Activated T-helper 2 cell treated with anti-CD3 and anti-CD28 coated beads, Interferon-gamma antibody, Interleukin-2, Interleukin-4, amounts not matched to agents 10 μg/mL and 5 μg/mL and 100 μg/mL, durations not matched to agents 14 hours and 24 hours and 36 hours (primary cell): ENCODE results near the gene ABCA4. TPM values are rescaled to one million over a fixed set of nuclear protein-coding genes. Genes with fewer than 3 reads are reported as not detected.

Experiments used
- DNase-seq: peaks from one replicate; pipeline ENCODE4 v3.0.0; 2021; ENCODE audit warnings: low spot score
- H3K27ac Mint-ChIP-seq: one replicate; pipeline ENCODE4 v1.8.0; 2021; ENCODE audit warnings: mixed read lengths
- H3K27me3 Mint-ChIP-seq: one replicate; pipeline ENCODE4 v1.8.0; 2021; ENCODE audit warnings: low read depth, mixed read lengths
- H3K36me3 Mint-ChIP-seq: one replicate; pipeline ENCODE4 v1.8.0; 2021; ENCODE audit warnings: low read depth, mixed read lengths
- H3K4me1 Mint-ChIP-seq: one replicate; pipeline ENCODE4 v1.8.0; 2021; ENCODE audit warnings: low read depth, mixed read lengths
- H3K4me3 Mint-ChIP-seq: one replicate; pipeline ENCODE4 v1.8.0; 2021; ENCODE audit warnings: low read depth, mild to moderate bottlenecking, moderate library complexity, mixed read lengths
- H3K9me3 Mint-ChIP-seq: one replicate; pipeline ENCODE4 v1.8.0; 2021; ENCODE audit warnings: mixed read lengths
- intact Hi-C: fragments of 100-400 bp; cut with micrococcal nuclease; formaldehyde crosslinking; loops from one replicate; pipeline ENCODE4 v1.15.1; 2023
- total RNA-seq: library from RNA; stranded (reverse); gene quantifications from 2 replicates; pipeline ENCODE4 v1.2.3, GENCODE V29; 2022

Gene ABCA4
- total RNA-seq, 1 donor from 2014 or later, result not detected

GRCh38 chr1:94063379-94063778 is 57.6 kb downstream of the ABCA4 start:
- H3K4me3 Mint-ChIP-seq, result no peak overlapping the region
- DNase-seq, result no peak
- no peaks in the 10 kb centered on the region for H3K36me3 Mint-ChIP-seq
- no peak overlapping the region for H3K27ac Mint-ChIP-seq
- intact Hi-C loops, result no loop called here
- H3K9me3 Mint-ChIP-seq, result no peaks in the 10 kb centered on the region
- peaks cover 13% of the 10 kb centered on the region for H3K27me3 Mint-ChIP-seq
- no peaks in the 10 kb centered on the region for H3K4me1 Mint-ChIP-seq

GRCh38 chr1:94061513-94062443 is 59.2 kb downstream of the ABCA4 start:
- Mint-ChIP-seq H3K9me3 (no peaks in the 10 kb centered on the region), H3K27ac (no peak overlapping the region), H3K4me3 (no peak overlapping the region), H3K27me3 (peaks cover 15% of the 10 kb centered on the region), H3K36me3 (no peaks in the 10 kb centered on the region), H3K4me1 (no peaks in the 10 kb centered on the region)
- DNase-seq, result no peak
- intact Hi-C loops, result loop anchor here (2.0 kb wide), 2 partner anchors 275 to 401 kb away; no protein-coding TSS in a partner anchor

GRCh38 chr1:94060720-94061119 is 60.2 kb downstream of the ABCA4 start:
- Mint-ChIP-seq H3K27me3 (peaks cover 15% of the 10 kb centered on the region), H3K27ac (no peak overlapping the region), H3K4me1 (no peaks in the 10 kb centered on the region), H3K4me3 (no peak overlapping the region), H3K36me3 (no peaks in the 10 kb centered on the region), H3K9me3 (no peaks in the 10 kb centered on the region)
- DNase-seq, result no peak
- intact Hi-C loops, result loop anchor here (2.0 kb wide), 2 partner anchors 276 to 402 kb away; no protein-coding TSS in a partner anchor

GRCh38 chr1:94058766-94059165 is 62.2 kb downstream of the ABCA4 start:
- Mint-ChIP-seq H3K27ac (no peak overlapping the region), H3K27me3 (peaks cover 19% of the 10 kb centered on the region), H3K4me3 (no peak overlapping the region), H3K9me3 (no peaks in the 10 kb centered on the region), H3K36me3 (no peaks in the 10 kb centered on the region), H3K4me1 (no peaks in the 10 kb centered on the region)
- intact Hi-C loops, result no loop called here
- no peak for DNase-seq

- H3K27me3 Mint-ChIP-seq, result peaks cover 21% of the 10 kb centered on the region
These were observed 64.0 kb downstream of the ABCA4 start for GRCh38 chr1:94056996-94057395.

GRCh38 chr1:94056171-94056570 is 64.8 kb downstream of the ABCA4 start:
- Mint-ChIP-seq H3K4me3 (no peak overlapping the region), H3K27ac (no peak overlapping the region), H3K9me3 (no peaks in the 10 kb centered on the region), H3K36me3 (no peaks in the 10 kb centered on the region), H3K4me1 (no peaks in the 10 kb centered on the region), H3K27me3 (peaks cover 23% of the 10 kb centered on the region)
- no peak for DNase-seq
- intact Hi-C loops, result no loop called here

More at GRCh38 chr1:94056996-94057395, 64.0 kb downstream of the ABCA4 start:
- Mint-ChIP-seq H3K4me1 (no peaks in the 10 kb centered on the region), H3K9me3 (no peaks in the 10 kb centered on the region), H3K27ac (no peak overlapping the region), H3K36me3 (no peaks in the 10 kb centered on the region), H3K4me3 (no peak overlapping the region)
- DNase-seq, result no peak
- intact Hi-C loops, result no loop called here

GRCh38 chr1:94055459-94056122 is 65.4 kb downstream of the ABCA4 start:
- Mint-ChIP-seq H3K4me3 (no peak overlapping the region), H3K36me3 (no peaks in the 10 kb centered on the region), H3K4me1 (no peaks in the 10 kb centered on the region), H3K9me3 (no peaks in the 10 kb centered on the region), H3K27ac (no peak overlapping the region), H3K27me3 (peaks cover 21% of the 10 kb centered on the region)
- no peak for DNase-seq
- intact Hi-C loops, result no loop called here

- H3K27ac Mint-ChIP-seq, result no peak overlapping the region
- peaks cover 19% of the 10 kb centered on the region for H3K27me3 Mint-ChIP-seq
- H3K4me3 Mint-ChIP-seq, result no peak overlapping the region
- H3K9me3 Mint-ChIP-seq, result no peaks in the 10 kb centered on the region
- no peaks in the 10 kb centered on the region for H3K36me3 Mint-ChIP-seq
- DNase-seq, result no peak
- peaks cover 2% of the 10 kb centered on the region for H3K4me1 Mint-ChIP-seq
- intact Hi-C loops, result loop anchor here (5.0 kb wide), 1 partner anchor 757 kb away; no protein-coding TSS in a partner anchor
These were observed 70.3 kb downstream of the ABCA4 start for GRCh38 chr1:94050675-94051074.

GRCh38 chr1:94050254-94050653 is 70.7 kb downstream of the ABCA4 start:
- Mint-ChIP-seq H3K36me3 (no peaks in the 10 kb centered on the region), H3K9me3 (no peaks in the 10 kb centered on the region), H3K4me3 (no peak overlapping the region), H3K27me3 (peaks cover 19% of the 10 kb centered on the region), H3K4me1 (peaks cover 3% of the 10 kb centered on the region), H3K27ac (no peak overlapping the region)
- no peak for DNase-seq
- intact Hi-C loops, result loop anchor here (5.0 kb wide), 1 partner anchor 757 kb away; no protein-coding TSS in a partner anchor

- no peak for DNase-seq
- Mint-ChIP-seq H3K36me3 (no peaks in the 10 kb centered on the region), H3K4me3 (no peak overlapping the region), H3K27ac (no peak overlapping the region), H3K27me3 (peaks cover 19% of the 10 kb centered on the region), H3K9me3 (no peaks in the 10 kb centered on the region), H3K4me1 (peaks cover 3% of the 10 kb centered on the region)
- intact Hi-C loops, result loop anchor here (5.0 kb wide), 1 partner anchor 758 kb away; no protein-coding TSS in a partner anchor
These were observed 71.2 kb downstream of the ABCA4 start for GRCh38 chr1:94049791-94050190.

GRCh38 chr1:94048413-94049164 is 72.4 kb downstream of the ABCA4 start:
- no peak for DNase-seq
- Mint-ChIP-seq H3K9me3 (no peaks in the 10 kb centered on the region), H3K36me3 (no peaks in the 10 kb centered on the region), H3K4me3 (no peak overlapping the region), H3K27ac (no peak overlapping the region), H3K27me3 (peaks cover 11% of the 10 kb centered on the region), H3K4me1 (peaks cover 3% of the 10 kb centered on the region)
- intact Hi-C loops, result no loop called here

- H3K4me1 Mint-ChIP-seq, result peaks cover 3% of the 10 kb centered on the region
- no peaks in the 10 kb centered on the region for H3K9me3 Mint-ChIP-seq
- H3K4me3 Mint-ChIP-seq, result no peak overlapping the region
- no peak overlapping the region for H3K27ac Mint-ChIP-seq
- intact Hi-C loops, result no loop called here
- peaks cover 11% of the 10 kb centered on the region for H3K27me3 Mint-ChIP-seq
- H3K36me3 Mint-ChIP-seq, result no peaks in the 10 kb centered on the region
- no peak for DNase-seq
These were observed 73.0 kb downstream of the ABCA4 start for GRCh38 chr1:94047949-94048348.
